Mesenchymal stem cell (in vitro differentiated cells and primary cell): ENCODE results near the gene BBIP1.

ENCODE experiments used
- DNase-seq: peaks from one replicate; pipeline ENCODE4 v3.0.0-alpha.2; 2013
- H2AFZ ChIP-seq: one replicate; pipeline ENCODE4 v1.6.1; 2013; ENCODE audit warnings: low read depth, mild to moderate bottlenecking, control low read depth, inconsistent platforms, low read length, moderate library complexity
- H2AK5ac ChIP-seq: 2 replicates; pipeline ENCODE4 v1.6.1; 2013; ENCODE audit warnings: low read length, moderate library complexity, mild to moderate bottlenecking, inconsistent platforms; ENCODE audit not compliant: severe bottlenecking
- H2BK120ac ChIP-seq: one replicate; pipeline ENCODE4 v1.6.1; 2013; ENCODE audit warnings: low read depth, mild to moderate bottlenecking, inconsistent platforms, low read length, moderate library complexity
- H2BK12ac ChIP-seq, 2 experiments: one replicate each; pipeline ENCODE4 v1.6.1; 2013; ENCODE audit warnings: inconsistent platforms in 2 of 2, low read length in 2 of 2, mild to moderate bottlenecking in 2 of 2, moderate library complexity in 2 of 2, control low read depth in 1 of 2
- H2BK15ac ChIP-seq: one replicate; pipeline ENCODE4 v1.6.1; 2013; ENCODE audit warnings: mild to moderate bottlenecking, low read depth, inconsistent platforms; ENCODE audit not compliant: poor library complexity, severe bottlenecking
- H2BK5ac ChIP-seq: 2 replicates; pipeline ENCODE4 v1.6.1; 2013; ENCODE audit warnings: low read depth, mild to moderate bottlenecking, low read length, control low read depth, inconsistent platforms; ENCODE audit not compliant: poor library complexity, severe bottlenecking
- H3K14ac ChIP-seq, 2 experiments: one replicate each; pipeline ENCODE4 v1.6.1; 2013; ENCODE audit warnings: inconsistent platforms in 2 of 2, low read length in 2 of 2, control low read depth in 1 of 2, mild to moderate bottlenecking in 1 of 2, moderate library complexity in 1 of 2
- H3K18ac ChIP-seq, 2 experiments: one replicate each; pipeline ENCODE4 v1.6.1; 2013; ENCODE audit warnings: inconsistent platforms in 2 of 2, low read length in 2 of 2, control low read depth in 1 of 2, low read depth in 1 of 2, mild to moderate bottlenecking in 1 of 2
- H3K23ac ChIP-seq, 2 experiments: one replicate each; pipeline ENCODE4 v1.6.1; 2013; ENCODE audit warnings: inconsistent platforms in 2 of 2, low read length in 2 of 2, mild to moderate bottlenecking in 2 of 2, moderate library complexity in 2 of 2, control low read depth in 1 of 2
- H3K27ac ChIP-seq: 2 replicates; pipeline ENCODE4 v1.5.1; 2013; ENCODE audit warnings: mild to moderate bottlenecking, moderate library complexity, low read length, control low read depth, inconsistent platforms; ENCODE audit not compliant: poor library complexity, severe bottlenecking
- H3K27me3 ChIP-seq, 2 experiments: 2 replicates each; pipeline versions ENCODE4 v1.6.1 to v1.7.0; 2013; ENCODE audit warnings: low read length in 2 of 2, mild to moderate bottlenecking in 2 of 2, moderate library complexity in 2 of 2, control low read depth in 1 of 2, inconsistent platforms in 1 of 2; ENCODE audit not compliant: control insufficient read depth in 1 of 2, insufficient read depth in 1 of 2
- H3K36me3 ChIP-seq, 2 experiments: 2 replicates each; pipeline versions ENCODE4 v1.6.1 to v1.7.0; 2013; ENCODE audit warnings: low read length in 2 of 2, control low read depth in 1 of 2, inconsistent platforms in 1 of 2, low read depth in 1 of 2, mild to moderate bottlenecking in 1 of 2; ENCODE audit not compliant: insufficient read depth in 2 of 2, control insufficient read depth in 1 of 2
- H3K4ac ChIP-seq, 2 experiments: one replicate each; pipeline ENCODE4 v1.6.1; 2013; ENCODE audit warnings: inconsistent platforms in 2 of 2, low read length in 2 of 2, mild to moderate bottlenecking in 2 of 2, moderate library complexity in 2 of 2, control low read depth in 1 of 2, low read depth in 1 of 2
- H3K4me1 ChIP-seq: 2 replicates; pipeline ENCODE4 v1.6.1; 2013; ENCODE audit warnings: low read depth, low read length, control low read depth; ENCODE audit not compliant: control insufficient read depth, insufficient read depth
- H3K4me2 ChIP-seq: 2 replicates; pipeline ENCODE4 v1.6.1; 2013; ENCODE audit warnings: low read length, mild to moderate bottlenecking, inconsistent platforms; ENCODE audit not compliant: poor library complexity, severe bottlenecking
- H3K4me3 ChIP-seq, 2 experiments: 2 replicates each; pipeline versions ENCODE4 v1.5.1 to v1.7.0; 2013; ENCODE audit warnings: low read length in 2 of 2, mild to moderate bottlenecking in 2 of 2, control low read depth in 1 of 2, low read depth in 1 of 2; ENCODE audit not compliant: insufficient read depth in 1 of 2
- H3K79me1 ChIP-seq: replicated peaks from 2 replicates; pipeline ENCODE4 v1.6.1; 2013; ENCODE audit warnings: mild to moderate bottlenecking, control low read depth, low read length, inconsistent platforms; ENCODE audit not compliant: poor library complexity, severe bottlenecking
- H3K9ac ChIP-seq: 2 replicates; pipeline ENCODE4 v1.7.0; 2013; ENCODE audit warnings: mild to moderate bottlenecking, low read length, moderate library complexity
- H3K9me3 ChIP-seq: 2 replicates; pipeline ENCODE4 v1.7.0; 2013; ENCODE audit warnings: mild to moderate bottlenecking, low read length; ENCODE audit not compliant: control insufficient read depth
- H4K8ac ChIP-seq: one replicate; pipeline ENCODE4 v1.6.1; 2013; ENCODE audit warnings: inconsistent platforms, mild to moderate bottlenecking, low read length, moderate library complexity
- H4K91ac ChIP-seq: one replicate; pipeline ENCODE4 v1.6.1; 2013; ENCODE audit warnings: mild to moderate bottlenecking, low read length, inconsistent platforms
- WGBS: methylation state at CpG from one replicate; pipeline ENCODE4 v1.1.7; 2013; ENCODE audit warnings: mixed read lengths; 5-methylcytosine and 5-hydroxymethylcytosine counted together

BBIP1 gene

GRCh38 chr10:110914431-110914830 is 4.5 kb downstream of the BBIP1 start:
- no peak overlapping the region for H3K23ac ChIP-seq
- H3K4me1 ChIP-seq = peaks cover 6% of the 10 kb centered on the region
- no peak overlapping the region for H2BK120ac ChIP-seq
- no peak overlapping the region for H3K27ac ChIP-seq
- H2AFZ ChIP-seq = no peak overlapping the region
- H2AK5ac ChIP-seq = no peak overlapping the region
- no peak overlapping the region for H2BK12ac ChIP-seq
- peaks cover 7% of the 10 kb centered on the region for H3K79me1 ChIP-seq
- 100% methylated on average over 2 of the region's 2 CpGs for WGBS
- H2BK5ac ChIP-seq = no peak overlapping the region
- no peaks in the 10 kb centered on the region for H3K27me3 ChIP-seq
- no peak overlapping the region for H2BK15ac ChIP-seq
- no peak overlapping the region for H3K14ac ChIP-seq
- H4K8ac ChIP-seq = no peak overlapping the region
- H3K9ac ChIP-seq = no peak overlapping the region
- no peaks in the 10 kb centered on the region for H3K9me3 ChIP-seq
- H3K4ac ChIP-seq = no peak overlapping the region
- H3K4me3 ChIP-seq = no peak overlapping the region
- H4K91ac ChIP-seq = no peak overlapping the region
- no peak overlapping the region for H3K18ac ChIP-seq
- DNase-seq = no peak
- no peak overlapping the region for H3K4me2 ChIP-seq
- peaks cover 0 to 2% of the 10 kb centered on the region in 2 experiments for H3K36me3 ChIP-seq

GRCh38 chr10:110912374-110912773 is 6.6 kb downstream of the BBIP1 start:
- H2BK15ac ChIP-seq = no peak overlapping the region
- H3K14ac ChIP-seq = no peak overlapping the region
- H2BK12ac ChIP-seq = no peak overlapping the region
- H3K4me3 ChIP-seq = no peak overlapping the region
- no peaks in the 10 kb centered on the region for H3K9me3 ChIP-seq
- no peak overlapping the region for H3K4ac ChIP-seq
- H4K8ac ChIP-seq = no peak overlapping the region
- H3K36me3 ChIP-seq = peaks cover 0 to 3% of the 10 kb centered on the region in 2 experiments
- H3K4me2 ChIP-seq = no peak overlapping the region
- H2BK120ac ChIP-seq = no peak overlapping the region
- 0% methylated on average over 2 of the region's 3 CpGs for WGBS
- no peak overlapping the region for H2AFZ ChIP-seq
- DNase-seq = peak; percentile 51
- H2BK5ac ChIP-seq = no peak overlapping the region
- no peak overlapping the region for H3K9ac ChIP-seq
- H3K27ac ChIP-seq = no peak overlapping the region
- H4K91ac ChIP-seq = no peak overlapping the region
- no peak overlapping the region for H2AK5ac ChIP-seq
- no peak overlapping the region for H3K18ac ChIP-seq
- H3K23ac ChIP-seq = no peak overlapping the region
- H3K79me1 ChIP-seq = peaks cover 8% of the 10 kb centered on the region
- H3K4me1 ChIP-seq = peaks cover 6% of the 10 kb centered on the region
- no peaks in the 10 kb centered on the region for H3K27me3 ChIP-seq

- Histone ChIP-seq H4K91ac (no peak overlapping the region), H3K36me3 (peaks cover 0 to 3% of the 10 kb centered on the region in 2 experiments), H3K14ac (no peak overlapping the region)
These were observed 8.8 kb downstream of the BBIP1 start for GRCh38 chr10:110910138-110910537.

GRCh38 chr10:110903280-110904278 is 15.4 kb downstream of the BBIP1 start:
- H4K8ac ChIP-seq = peak overlapping the region; percentile 49
- H3K27me3 ChIP-seq = no peaks in the 10 kb centered on the region
- peak; percentile 23 for DNase-seq
- H3K18ac ChIP-seq = no peak overlapping the region
- peaks cover 7% of the 10 kb centered on the region for H3K79me1 ChIP-seq
- H4K91ac ChIP-seq = no peak overlapping the region
- no peak overlapping the region for H3K14ac ChIP-seq
- WGBS = 96% methylated on average over 3 of the region's 3 CpGs
- no peak overlapping the region for H2AK5ac ChIP-seq
- H3K9me3 ChIP-seq = no peaks in the 10 kb centered on the region
- H3K9ac ChIP-seq = no peak overlapping the region
- H3K4me1 ChIP-seq = no peaks in the 10 kb centered on the region
- peaks cover 7 to 55% of the 10 kb centered on the region in 2 experiments for H3K36me3 ChIP-seq
- no peak overlapping the region for H3K27ac ChIP-seq
- no peak overlapping the region for H2AFZ ChIP-seq
- H3K4me3 ChIP-seq = no peak overlapping the region
- H3K4ac ChIP-seq = no peak overlapping the region
- no peak overlapping the region for H3K4me2 ChIP-seq
- no peak overlapping the region for H2BK12ac ChIP-seq
- H2BK120ac ChIP-seq = no peak overlapping the region
- no peak overlapping the region for H3K23ac ChIP-seq
- H2BK15ac ChIP-seq = no peak overlapping the region
- H2BK5ac ChIP-seq = no peak overlapping the region

More at GRCh38 chr10:110910138-110910537, 8.8 kb downstream of the BBIP1 start:
- Histone ChIP-seq H3K9ac (no peak overlapping the region), H3K4ac (no peak overlapping the region), H3K4me2 (no peak overlapping the region), H3K23ac (no peak overlapping the region), H4K8ac (no peak overlapping the region), H2BK15ac (no peak overlapping the region), H3K27me3 (no peaks in the 10 kb centered on the region), H3K4me3 (no peak overlapping the region), H2AFZ (no peak overlapping the region), H2AK5ac (no peak overlapping the region), H3K4me1 (peaks cover 2% of the 10 kb centered on the region), H3K18ac (no peak overlapping the region), H2BK120ac (no peak overlapping the region), H3K79me1 (peaks cover 8% of the 10 kb centered on the region), H3K27ac (no peak overlapping the region), H2BK12ac (no peak overlapping the region), H2BK5ac (no peak overlapping the region), H3K9me3 (no peaks in the 10 kb centered on the region)
- WGBS = 96% methylated on average over 4 of the region's 4 CpGs
- no peak for DNase-seq
